Transverse colon (tissue), 4 donors: ENCODE measurements around the gene DNAL4. TPM values are rescaled to one million over a fixed set of nuclear protein-coding genes. Genes with fewer than 3 reads are reported as not detected.

ENCODE experiments used
- DNase-seq: peaks from one replicate; pipeline ENCODE4 v3.0.0-alpha.2; 2019
- H3K27ac ChIP-seq, 4 donors: fragments of 200-600 bp; sonication (generic); 2 replicates each; pipeline ENCODE4 v1.5.1; 2016 to 2018; ENCODE audit warnings: inconsistent platforms in 4 of 4
- H3K27me3 ChIP-seq: fragments of 200-600 bp; sonication (generic); 2 replicates; pipeline ENCODE4 v1.5.1; 2017; ENCODE audit warnings: inconsistent platforms
- H3K36me3 ChIP-seq, 4 donors: fragments of 200-600 bp; sonication (generic); 2 replicates each; pipeline ENCODE4 v1.5.1; 2017 to 2019; ENCODE audit warnings: inconsistent platforms in 4 of 4
- H3K4me1 ChIP-seq, 4 donors: fragments of 200-600 bp; sonication (generic); 2 replicates each; pipeline ENCODE4 v1.5.1; 2017 to 2020; ENCODE audit warnings: inconsistent platforms in 4 of 4
- H3K4me3 ChIP-seq, 4 donors: fragments of 200-600 bp; sonication (generic); 1 replicate in 1 of 4; 2 replicates in 3 of 4; pipeline versions ENCODE4 v1.5.1 to v1.6.1; 2017 to 2019; ENCODE audit warnings: inconsistent platforms in 4 of 4
- H3K9me3 ChIP-seq, 2 donors: fragments of 200-600 bp; sonication (generic); 2 replicates each; pipeline ENCODE4 v1.5.1; 2017 to 2019; ENCODE audit warnings: inconsistent platforms in 2 of 2
- CTCF ChIP-seq, 5 experiments: fragments of 200-600 bp in 3 of 5; fragments of 450-650 bp in 2 of 5; sonication (generic) in 3 of 5; IDR thresholded peaks; 1 replicate in 2 of 5; 2 replicates in 3 of 5; pipeline ENCODE4 v1.5.1; 2016 to 2017; ENCODE audit warnings: antibody characterized with exemption in 5 of 5, inconsistent platforms in 3 of 5, mild to moderate bottlenecking in 2 of 5, moderate library complexity in 1 of 5
- EP300 ChIP-seq: sonication (generic); formaldehyde crosslinking; IDR thresholded peaks from one replicate; pipeline ENCODE4 v1.6.1; 2017; ENCODE audit warnings: antibody characterized with exemption, low read depth
- POLR2A ChIP-seq: fragments of 450-650 bp; IDR thresholded peaks from one replicate; pipeline ENCODE4 v1.6.1; 2016; ENCODE audit warnings: antibody characterized with exemption, mild to moderate bottlenecking, moderate library complexity
- POLR2AphosphoS5 ChIP-seq, 3 donors: sonication (generic); formaldehyde crosslinking; IDR thresholded peaks; one replicate each; pipeline ENCODE4 v1.6.1; 2016; ENCODE audit warnings: antibody characterized with exemption in 3 of 3
- WGBS, 2 donors: methylation state at CpG; one replicate each; pipeline ENCODE4 v1.1.5; 2018; ENCODE audit warnings: low coverage in 1 of 2; 5-methylcytosine and 5-hydroxymethylcytosine counted together
- in situ Hi-C, 4 donors: fragments of 200-750 bp; cut with MboI; loops; one replicate each; pipeline versions ENCODE4 v1.15.0 to v1.15.1; 2017; ENCODE audit warnings: low sequenced_read_pairs in 3 of 4, low pct_ligation_motif_present in 1 of 4, low pct_unique_long_range_greater_than_20kb in 1 of 4
- intact Hi-C: fragments of 100-400 bp; cut with DNase I; formaldehyde crosslinking; loops from one replicate; pipeline ENCODE4 v1.15.1; 2023; ENCODE audit warnings: low total_unique reads
- total RNA-seq, 4 donors: library from RNA; depleted of rRNA; stranded (reverse); fragments of >200 nt; gene quantifications; one replicate each; pipeline ENCODE4 v1.1.0, GENCODE V29; 2016

DNAL4 gene
- total RNA-seq, 4 donors from 2014 or later, result 13.8 to 39.0 (median 19.3) TPM

DNA sequence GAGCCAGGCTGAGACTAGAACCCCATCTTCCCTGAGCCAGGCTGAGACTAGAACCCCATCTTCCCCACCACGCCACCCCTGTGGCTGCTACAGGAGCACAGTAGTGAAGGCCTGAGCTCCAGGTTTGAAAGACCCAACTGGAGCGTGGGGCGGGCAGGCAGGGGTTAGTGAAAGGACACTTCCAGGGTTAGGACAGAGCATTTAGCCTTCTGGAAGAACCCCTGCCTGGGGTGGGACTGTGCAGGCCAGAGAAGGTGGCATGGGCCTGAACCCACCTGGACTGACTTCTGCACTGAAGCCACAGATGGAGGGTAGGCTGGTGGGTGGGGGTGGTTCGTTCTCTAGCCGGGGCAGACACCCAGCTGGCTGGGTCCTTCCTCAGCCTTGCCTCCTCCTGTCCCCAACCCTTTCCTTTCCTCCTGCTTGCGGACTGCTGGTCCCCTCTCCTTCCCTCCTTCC, 62.2 kb downstream of the DNAL4 start:
- peaks cover 16 to 21% (median 20%) of the 10 kb centered on the region in 4 donors for H3K4me1 ChIP-seq

DNA sequence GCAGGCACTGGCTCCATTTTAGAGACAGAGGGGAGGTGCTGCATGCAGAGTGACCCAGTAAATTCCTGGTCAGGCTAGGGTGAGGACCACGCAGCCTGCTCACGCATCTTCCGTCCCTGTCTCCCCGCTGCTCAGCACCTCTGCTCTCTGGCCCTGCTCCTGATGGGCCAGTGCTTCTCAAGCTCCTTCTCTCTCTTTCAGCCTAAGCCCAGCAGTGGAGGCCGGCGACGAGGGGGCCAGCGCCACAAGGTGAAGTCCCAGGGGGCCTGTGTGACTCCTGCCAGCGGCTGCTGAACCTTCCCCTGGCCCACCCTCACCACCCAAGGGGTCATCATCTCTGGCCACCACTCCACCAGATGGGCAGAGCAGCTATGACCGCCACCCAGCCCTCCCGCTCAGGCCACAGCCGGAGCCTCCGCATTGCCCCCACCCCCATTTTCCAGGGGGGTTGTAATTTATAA, 63.5 kb downstream of the DNAL4 start:
- no peaks in the 10 kb centered on the region for H3K9me3 ChIP-seq
- peaks cover 0 to 50% (median 26%) of the 10 kb centered on the region in 4 donors for H3K36me3 ChIP-seq
- peaks cover 16 to 21% (median 20%) of the 10 kb centered on the region in 4 donors for H3K4me1 ChIP-seq
- TF ChIP-seq CTCF (IDR thresholded peaks at IDR 0.05), result no peak
- no peak for TF ChIP-seq POLR2AphosphoS5 (IDR thresholded peaks at IDR 0.05)
- TF ChIP-seq EP300, result no peak
- no peak for TF ChIP-seq POLR2A
- DNase-seq, result no peak
- H3K4me3 ChIP-seq, result no peak overlapping the region
- H3K27me3 ChIP-seq, result no peaks in the 10 kb centered on the region
- in situ Hi-C loops (no loop called here), intact Hi-C loops (no loop called here)
- 96% methylated on average over 13 of the region's 13 CpGs; no CpG with 5 or more reads in 1 of the 2 donors for WGBS, 2 donors
- H3K27ac ChIP-seq, result no peak overlapping the region

More for the DNA sequence above, 62.2 kb downstream of the DNAL4 start:
- H3K4me3 ChIP-seq, result no peak overlapping the region
- H3K36me3 ChIP-seq, result peaks cover 0 to 43% (median 26%) of the 10 kb centered on the region in 4 donors
- peak overlapping the region in 1 of 4 donors; percentile 80 for H3K27ac ChIP-seq
- no peaks in the 10 kb centered on the region for H3K9me3 ChIP-seq
- WGBS, 2 donors, result 89 to 100% methylated on average over 1 to 6 of the region's 6 CpGs
- intact Hi-C loops (no loop called here), in situ Hi-C loops (no loop called here)
- TF ChIP-seq CTCF (IDR thresholded peaks at IDR 0.05) (no peak), POLR2AphosphoS5 (IDR thresholded peaks at IDR 0.05) (no peak), POLR2A (no peak), EP300 (no peak)
- no peaks in the 10 kb centered on the region for H3K27me3 ChIP-seq
- no peak for DNase-seq

GRCh38 chr22:38729946-38730345, 64.0 kb downstream of the DNAL4 start:
- in situ Hi-C loops (no loop called here), intact Hi-C loops (no loop called here)
- Histone ChIP-seq H3K9me3 (no peaks in the 10 kb centered on the region), H3K4me1 (peaks cover 16 to 21% (median 20%) of the 10 kb centered on the region in 4 donors), H3K4me3 (no peak overlapping the region), H3K27me3 (no peaks in the 10 kb centered on the region), H3K36me3 (peaks cover 0 to 53% (median 29%) of the 10 kb centered on the region in 4 donors), H3K27ac (no peak overlapping the region)
- WGBS, 2 donors, result 84 to 88% methylated on average over 3 to 6 of the region's 6 CpGs
- TF ChIP-seq POLR2A (no peak), POLR2AphosphoS5 (IDR thresholded peaks at IDR 0.05) (no peak), EP300 (no peak), CTCF (IDR thresholded peaks at IDR 0.05) (no peak)
- DNase-seq, result no peak

DNA sequence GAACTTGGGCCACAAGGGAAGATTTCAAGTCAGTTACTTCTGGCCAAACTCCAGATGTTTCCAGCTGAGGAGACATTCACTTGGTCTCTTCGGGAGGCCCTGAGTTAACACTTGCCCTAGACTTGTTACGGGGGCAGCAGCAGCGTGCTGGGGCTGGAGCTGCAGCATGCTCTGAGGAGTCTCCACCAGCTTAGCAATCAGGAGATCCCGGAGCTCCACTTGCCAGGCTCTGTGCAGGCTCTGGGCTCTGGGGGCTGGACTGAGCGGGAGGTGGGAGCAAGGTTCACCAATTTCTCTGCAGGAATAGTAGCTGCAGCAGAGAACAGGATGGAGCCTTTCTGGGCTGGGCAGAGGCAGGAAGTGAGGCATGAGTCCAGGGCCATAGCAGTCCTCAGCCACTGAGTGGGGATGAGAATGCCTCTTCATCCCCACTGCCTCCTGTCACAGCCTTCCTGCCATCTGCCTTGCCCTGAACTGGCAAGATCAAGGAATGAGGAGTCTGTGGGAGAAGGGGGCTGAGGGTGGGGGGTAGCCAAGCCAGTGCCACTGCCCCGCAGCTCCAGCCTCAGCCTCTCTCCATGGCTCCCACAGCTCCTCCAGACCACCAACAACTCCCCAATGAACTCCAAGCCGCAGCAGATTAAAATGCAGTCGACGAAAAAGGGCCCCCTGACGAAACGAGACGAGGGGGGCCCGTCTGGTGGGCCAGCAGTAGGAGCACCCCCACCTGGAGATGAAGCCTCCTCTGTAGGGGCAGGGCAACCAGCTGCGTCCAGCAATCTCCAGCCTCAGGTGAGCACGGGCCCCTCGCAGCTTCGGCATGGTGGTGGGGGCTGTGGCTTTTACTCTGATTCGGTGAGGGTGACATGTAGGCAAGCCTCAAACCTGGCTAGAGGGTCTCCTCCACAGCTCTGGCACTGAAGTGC, 64.8 kb downstream of the DNAL4 start:
- WGBS, 2 donors, result 95% methylated on average over 18 of the region's 18 CpGs; no CpG with 5 or more reads in 1 of the 2 donors
- H3K9me3 ChIP-seq, result no peaks in the 10 kb centered on the region
- in situ Hi-C loops, result no loop called here
- H3K4me3 ChIP-seq, result no peak overlapping the region
- peaks cover 12 to 14% (median 14%) of the 10 kb centered on the region in 4 donors for H3K4me1 ChIP-seq
- no peak for DNase-seq
- TF ChIP-seq POLR2AphosphoS5 (IDR thresholded peaks at IDR 0.05), result no peak
- TF ChIP-seq POLR2A, result no peak
- TF ChIP-seq CTCF (IDR thresholded peaks at IDR 0.05), result no peak
- no peak for TF ChIP-seq EP300
- no peak overlapping the region for H3K27ac ChIP-seq
- no peaks in the 10 kb centered on the region for H3K27me3 ChIP-seq
- intact Hi-C loops, result no loop called here
- peaks cover 0 to 53% (median 33%) of the 10 kb centered on the region in 4 donors for H3K36me3 ChIP-seq
